GM08714 (cell line): ENCODE data around the gene DOK7.
"Not testable (repeated sequence)": the region's sequence is repeated elsewhere in the genome, so short reads cannot be mapped to it uniquely, and the experiment has no call there.

Source experiments
- H3K4me3 ChIP-seq: fragments of 200-500 bp; sonication (Bioruptor generic); 2 replicates; pipeline ENCODE4 v1.5.1; 2014; ENCODE audit warnings: mild to moderate bottlenecking, low read length, inconsistent platforms
- ZNF274 ChIP-seq: IDR thresholded peaks from 2 replicates; pipeline ENCODE4 v1.6.1; 2012; ENCODE audit warnings: mild to moderate bottlenecking, low read depth, low read length

DOK7 gene

DNA sequence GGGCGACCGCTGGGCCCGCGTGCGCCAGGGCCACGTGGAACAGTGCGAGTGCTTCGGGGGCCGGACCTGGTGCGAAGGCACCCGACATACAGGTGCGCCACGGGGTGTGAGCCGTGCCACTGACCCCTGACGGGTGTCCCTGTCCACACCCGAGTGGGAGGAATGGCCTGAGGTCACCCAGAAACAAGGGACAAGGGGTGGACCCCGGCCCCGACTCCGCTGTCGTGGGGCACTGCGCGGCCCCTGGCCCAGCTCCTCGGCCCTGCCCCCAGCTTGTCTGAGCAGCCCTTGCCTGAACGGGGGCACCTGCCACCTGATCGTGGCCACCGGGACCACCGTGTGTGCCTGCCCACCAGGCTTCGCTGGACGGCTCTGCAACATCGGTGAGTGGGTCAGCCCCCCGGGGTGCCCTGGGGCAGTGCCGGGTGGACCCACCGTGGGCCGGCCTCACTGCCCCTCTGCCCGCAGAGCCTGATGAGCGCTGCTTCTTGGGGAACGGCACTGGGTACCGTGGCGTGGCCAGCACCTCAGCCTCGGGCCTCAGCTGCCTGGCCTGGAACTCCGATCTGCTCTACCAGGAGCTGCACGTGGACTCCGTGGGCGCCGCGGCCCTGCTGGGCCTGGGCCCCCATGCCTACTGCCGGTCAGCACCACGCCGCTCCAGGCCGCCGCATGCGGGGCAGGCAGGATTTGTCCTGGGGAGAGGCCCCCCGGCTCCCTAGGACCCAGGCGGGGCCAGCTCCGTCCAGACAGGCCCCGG is 18.6 kb upstream of the DOK7 start:
- H3K4me3 ChIP-seq, result no peak overlapping the region
- TF ChIP-seq ZNF274, result no peak

- no peak overlapping the region for H3K4me3 ChIP-seq
- no peak for TF ChIP-seq ZNF274
Observed at GRCh38 chr4:3445111-3445820, 17.8 kb upstream of the DOK7 start.

- H3K4me3 ChIP-seq, result no peak overlapping the region
- no peak for TF ChIP-seq ZNF274
Observed at GRCh38 chr4:3445829-3446545, 17.1 kb upstream of the DOK7 start.

- TF ChIP-seq ZNF274, result no peak
- no peak overlapping the region for H3K4me3 ChIP-seq
Observed at GRCh38 chr4:3446631-3447320, 16.3 kb upstream of the DOK7 start.

DNA sequence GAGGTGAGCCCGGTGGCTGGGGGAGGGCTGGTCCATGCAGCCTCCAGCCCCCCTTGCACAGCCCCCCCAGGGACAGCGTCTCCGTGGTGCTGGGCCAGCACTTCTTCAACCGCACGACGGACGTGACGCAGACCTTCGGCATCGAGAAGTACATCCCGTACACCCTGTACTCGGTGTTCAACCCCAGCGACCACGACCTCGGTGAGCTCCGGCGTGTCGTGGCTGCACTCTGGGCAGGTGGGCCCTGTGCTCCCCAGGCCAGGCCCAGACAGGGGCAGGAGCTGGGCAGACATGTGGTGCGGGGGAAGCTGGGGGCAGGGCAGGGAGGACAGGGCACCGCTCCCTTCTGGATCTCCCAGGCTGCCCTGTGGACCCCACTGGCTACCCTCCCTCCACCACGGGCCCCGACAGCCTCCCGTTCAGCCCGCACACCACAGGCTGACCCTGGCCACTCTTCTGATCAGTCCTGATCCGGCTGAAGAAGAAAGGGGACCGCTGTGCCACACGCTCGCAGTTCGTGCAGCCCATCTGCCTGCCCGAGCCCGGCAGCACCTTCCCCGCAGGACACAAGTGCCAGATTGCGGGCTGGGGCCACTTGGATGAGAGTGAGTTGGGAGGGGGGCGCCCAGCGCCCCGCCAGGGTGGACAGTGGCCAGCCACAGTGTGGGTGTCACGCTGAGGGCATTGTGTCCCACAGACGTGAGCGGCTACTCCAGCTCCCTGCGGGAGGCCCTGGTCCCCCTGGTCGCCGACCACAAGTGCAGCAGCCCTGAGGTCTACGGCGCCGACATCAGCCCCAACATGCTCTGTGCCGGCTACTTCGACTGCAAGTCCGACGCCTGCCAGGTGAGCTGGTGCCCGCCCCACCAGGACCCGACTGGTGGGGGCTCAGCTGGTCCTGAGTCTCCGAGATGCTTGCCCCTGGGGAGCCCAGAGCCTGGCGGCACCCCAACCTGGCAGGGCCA is 15.4 kb upstream of the DOK7 start:
- TF ChIP-seq ZNF274, result no peak
- no peak overlapping the region for H3K4me3 ChIP-seq

DNA sequence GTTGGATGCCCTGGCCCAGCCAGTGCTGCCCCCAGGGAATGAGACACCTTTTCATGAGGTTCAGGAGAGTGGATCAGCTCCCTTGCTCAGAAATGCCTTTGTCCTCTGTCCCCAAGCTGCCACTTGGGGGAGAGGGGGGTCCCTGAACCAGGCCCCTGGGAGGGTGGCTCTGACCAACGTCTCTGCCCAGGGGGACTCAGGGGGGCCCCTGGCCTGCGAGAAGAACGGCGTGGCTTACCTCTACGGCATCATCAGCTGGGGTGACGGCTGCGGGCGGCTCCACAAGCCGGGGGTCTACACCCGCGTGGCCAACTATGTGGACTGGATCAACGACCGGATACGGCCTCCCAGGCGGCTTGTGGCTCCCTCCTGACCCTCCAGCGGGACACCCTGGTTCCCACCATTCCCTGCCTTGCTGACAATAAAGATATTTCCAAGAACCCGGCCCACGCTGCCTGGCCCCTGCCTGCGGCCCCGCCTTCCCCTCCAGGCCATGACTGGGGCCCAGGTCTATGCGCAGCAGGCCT is 14.0 kb upstream of the DOK7 start:
- H3K4me3 ChIP-seq, result no peak overlapping the region
- no peak for TF ChIP-seq ZNF274

DNA sequence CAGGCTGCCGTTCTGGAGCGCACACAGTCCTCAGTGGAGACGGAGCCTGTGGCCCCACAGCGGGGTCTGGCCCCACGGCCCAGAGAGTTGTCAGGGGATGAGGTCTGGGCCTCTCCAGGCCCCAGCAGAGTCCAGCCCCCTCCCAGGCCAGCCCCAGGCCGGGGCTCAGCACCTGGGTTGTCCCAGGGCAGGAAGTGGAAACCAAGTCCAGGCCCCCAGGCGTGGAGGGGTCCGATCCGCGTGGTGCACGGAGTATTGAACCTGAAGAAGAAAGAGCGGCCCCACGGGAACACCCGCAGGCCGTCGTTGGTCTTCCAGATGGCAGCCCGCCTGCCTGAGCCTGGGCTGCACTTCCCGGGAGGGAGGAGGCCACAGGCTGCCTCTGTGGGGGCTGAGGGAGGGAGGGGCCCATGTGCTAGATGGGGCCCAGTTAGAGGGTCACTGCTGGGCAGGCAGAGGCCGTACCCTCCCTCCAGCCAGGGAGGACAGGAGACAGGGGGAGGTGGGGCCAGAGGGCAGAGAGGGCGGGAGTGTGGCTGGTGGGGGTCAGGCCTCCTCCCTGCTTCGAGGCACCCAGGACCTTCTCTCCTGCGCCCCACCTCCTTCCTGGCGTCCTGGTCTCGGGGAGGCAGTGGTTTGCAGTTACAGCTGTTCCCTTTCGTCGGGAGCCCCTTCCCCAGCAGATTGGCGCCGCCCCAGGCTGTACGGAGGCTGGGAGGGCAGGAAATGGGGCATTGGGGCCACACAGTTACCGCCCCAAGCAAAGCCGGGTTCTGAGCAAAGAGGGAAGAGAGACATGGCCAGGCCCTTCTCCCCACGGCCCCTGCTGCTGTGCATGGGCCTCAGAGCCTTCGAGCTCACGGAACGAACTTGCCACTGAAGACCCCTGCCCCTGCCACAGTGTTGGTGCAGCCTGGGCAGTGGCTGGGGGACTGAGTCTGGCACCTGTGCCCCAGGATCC is 13.3 kb upstream of the DOK7 start:
- no peak overlapping the region for H3K4me3 ChIP-seq
- no peak for TF ChIP-seq ZNF274

- TF ChIP-seq ZNF274, result no peak
Observed at GRCh38 chr4:3450643-3451042, 12.5 kb upstream of the DOK7 start.

DNA sequence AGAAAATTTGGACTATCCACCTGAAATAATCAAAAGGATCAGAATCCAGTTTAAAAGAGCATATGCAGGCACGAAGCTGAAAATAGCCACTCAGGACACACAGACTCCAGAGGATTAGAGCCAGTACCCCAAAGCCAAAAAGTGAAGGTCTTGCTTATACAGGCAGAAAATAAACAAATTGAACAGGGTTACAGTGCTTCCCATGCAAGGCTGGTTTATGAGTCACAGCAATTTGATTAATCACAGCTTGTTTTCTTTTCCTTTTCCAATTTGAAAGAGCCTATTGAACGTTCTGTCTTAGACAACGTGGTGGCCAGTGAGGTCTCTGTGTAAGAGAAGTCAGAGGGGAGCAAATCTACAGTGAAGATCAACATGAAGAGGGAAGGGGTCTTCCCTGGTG is 11.2 kb upstream of the DOK7 start:
- no peak for TF ChIP-seq ZNF274
- H3K4me3 ChIP-seq, result no peak overlapping the region

More at GRCh38 chr4:3450643-3451042, 12.5 kb upstream of the DOK7 start:
- H3K4me3 ChIP-seq, result no peak overlapping the region

- H3K4me3 ChIP-seq, result no peak overlapping the region
- TF ChIP-seq ZNF274, result no peak
Observed at GRCh38 chr4:3452376-3452775, 10.7 kb upstream of the DOK7 start.

DNA sequence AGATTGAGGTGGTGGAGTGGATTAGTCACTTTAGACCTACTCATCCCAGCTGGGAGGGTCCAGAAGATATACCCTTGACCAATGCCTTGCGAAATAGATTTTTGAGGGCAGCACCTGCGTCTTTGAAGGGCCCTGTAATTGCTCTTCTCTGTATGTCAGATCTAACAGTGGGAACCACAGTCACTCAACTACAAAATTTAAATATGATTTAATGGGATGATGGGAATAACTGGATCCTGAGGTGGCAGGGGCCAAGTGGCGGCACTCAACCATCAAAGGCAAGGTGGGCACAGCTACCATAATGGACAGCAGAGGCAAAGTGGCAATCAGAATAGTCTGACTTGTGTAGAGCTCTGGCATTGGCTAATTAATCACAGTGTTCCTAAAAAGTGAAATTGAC is 7.5 kb upstream of the DOK7 start:
- not testable (repeated sequence) for H3K4me3 ChIP-seq

GRCh38 chr4:3458371-3458770 is 4.7 kb upstream of the DOK7 start:
- no peak for TF ChIP-seq ZNF274

GRCh38 chr4:3459156-3459555 is 4.0 kb upstream of the DOK7 start:
- not testable (repeated sequence) for H3K4me3 ChIP-seq

More at GRCh38 chr4:3458371-3458770, 4.7 kb upstream of the DOK7 start:
- H3K4me3 ChIP-seq, result no peak overlapping the region
